Suppressor macrophage (primary cell): ENCODE data around the gene DIRAS2.

ENCODE experiments used
- DNase-seq, 4 experiments: peaks; one replicate each; pipeline ENCODE4 v3.0.0-alpha.2; 2020 to 2022

DIRAS2 gene

GRCh38 chr9:90611568-90611967, 31.1 kb downstream of the DIRAS2 start:
- no peak for DNase-seq

GRCh38 chr9:90611121-90611520, 31.5 kb downstream of the DIRAS2 start:
- DNase-seq: no peak

DNA sequence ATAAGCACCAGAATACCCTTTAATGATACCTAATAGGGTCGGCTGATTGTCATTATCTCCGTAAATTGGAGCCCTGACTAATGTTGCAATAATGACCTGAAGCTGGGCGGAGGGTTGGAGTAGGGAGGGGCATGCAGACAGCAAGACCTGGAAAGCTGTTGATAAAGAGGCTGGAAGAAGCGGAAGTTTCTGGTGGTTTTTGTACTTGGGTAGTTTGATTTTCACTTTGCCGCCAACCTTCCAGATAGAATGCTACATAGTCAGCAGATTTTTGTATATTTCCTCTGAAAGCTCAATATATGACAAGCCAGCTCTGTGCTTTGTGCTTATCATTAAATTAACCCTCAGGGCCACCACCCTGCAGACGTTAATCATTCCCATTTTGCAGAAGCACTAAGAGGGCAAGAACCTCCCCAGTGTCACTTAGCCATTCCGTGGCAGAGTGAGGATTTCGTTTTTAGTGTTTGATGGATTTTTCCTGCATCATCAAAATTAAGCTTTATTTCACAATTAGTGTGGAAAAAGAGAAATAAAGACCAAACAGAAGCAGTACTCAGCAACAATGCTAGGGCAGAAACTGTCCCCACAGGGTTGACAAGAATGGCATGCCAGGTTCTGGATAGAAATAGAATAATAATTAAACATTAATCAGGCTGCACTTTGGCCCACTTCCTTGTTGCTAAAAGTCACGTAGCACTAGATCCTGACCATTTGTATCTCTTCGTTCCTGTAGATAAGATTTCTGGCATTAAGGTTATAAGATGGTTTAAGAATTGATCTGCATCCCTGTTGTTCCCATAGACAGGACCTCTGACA, 34.7 kb downstream of the DIRAS2 start:
- DNase-seq: no peak

GRCh38 chr9:90600029-90600428, 42.6 kb downstream of the DIRAS2 start:
- DNase-seq: no peak

- DNase-seq: no peak
Measured at GRCh38 chr9:90598191-90598590, 44.4 kb downstream of the DIRAS2 start.

DNA sequence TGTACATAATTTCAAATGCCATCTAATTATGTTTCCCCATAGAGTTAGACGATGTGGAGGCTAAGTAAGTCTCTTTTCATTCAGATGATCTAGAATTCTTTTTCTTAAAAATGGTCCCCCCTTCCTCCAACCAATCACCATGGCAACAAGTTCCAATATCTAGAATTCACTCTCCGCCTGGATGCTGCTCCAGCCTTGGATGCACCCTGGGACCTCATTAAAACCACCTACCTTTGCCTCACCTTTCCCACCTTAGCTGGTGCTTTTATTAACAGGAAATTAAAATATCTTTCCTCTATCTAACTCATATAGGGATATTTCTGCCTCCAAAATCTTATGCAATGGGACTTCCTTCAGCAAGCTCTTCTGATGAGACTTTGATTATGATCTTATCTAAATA, 49.0 kb downstream of the DIRAS2 start:
- no peak for DNase-seq

DNA sequence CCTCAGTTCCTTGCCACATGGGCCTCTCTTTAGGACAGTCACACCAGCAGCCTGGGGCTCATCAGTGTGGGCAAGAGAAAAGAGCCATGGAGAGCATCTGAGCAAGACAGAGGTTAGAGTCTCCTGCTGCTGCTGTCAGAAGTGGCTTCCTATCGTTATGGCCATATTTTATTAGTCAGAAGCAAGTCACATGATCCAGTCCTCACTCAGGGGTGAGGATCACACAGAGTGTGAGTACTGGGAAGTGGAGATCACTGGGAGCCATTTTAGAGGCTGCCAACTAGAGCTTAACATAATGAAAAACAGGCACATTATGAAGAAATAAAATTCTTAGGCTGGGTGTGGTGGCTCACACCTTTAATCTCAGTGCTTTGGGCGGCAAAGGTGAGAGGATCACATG, 62.0 kb downstream of the DIRAS2 start:
- no peak for DNase-seq

DNA sequence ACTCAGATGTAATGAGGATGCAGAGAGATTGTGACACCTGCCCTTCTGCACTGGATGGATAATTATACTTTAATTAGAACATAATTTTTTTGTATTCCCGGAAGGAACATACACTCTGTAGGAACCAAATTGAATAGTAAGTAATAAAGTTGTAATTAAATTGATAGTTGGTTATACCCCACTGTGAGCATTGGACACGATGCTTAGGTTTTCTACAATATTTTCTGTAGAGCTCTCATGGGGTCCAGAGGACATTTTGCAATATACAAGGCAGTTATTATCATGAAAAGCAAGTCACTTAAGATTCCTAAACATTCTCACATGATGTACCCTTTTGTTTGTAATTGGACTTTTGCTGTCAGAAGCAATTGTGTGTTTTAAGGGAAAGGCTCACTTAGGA, 63.4 kb downstream of the DIRAS2 start:
- DNase-seq: no peak

- DNase-seq: no peak
Measured at GRCh38 chr9:90578126-90578815, 64.4 kb downstream of the DIRAS2 start.

DNA sequence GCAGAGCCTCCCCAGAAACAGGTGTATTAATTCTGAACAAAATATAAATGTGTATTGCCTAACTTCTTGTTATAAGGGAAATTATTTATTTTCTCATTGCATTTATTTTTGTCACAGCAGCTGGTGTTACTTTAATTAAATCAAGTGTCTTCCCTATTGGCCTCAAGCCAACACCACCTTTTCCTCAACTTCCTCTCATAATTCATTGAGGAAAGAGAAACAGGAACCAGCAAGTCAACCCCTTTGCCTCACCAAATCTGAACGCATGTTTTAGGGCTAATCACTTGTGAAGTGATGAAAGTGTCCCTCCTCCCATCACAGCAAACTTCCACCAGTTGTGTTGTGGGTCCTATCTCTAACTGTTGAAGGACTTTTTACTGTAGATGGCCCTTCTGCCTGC, 73.1 kb downstream of the DIRAS2 start:
- peak; percentile 31 to 75 (median 54) for DNase-seq

GRCh38 chr9:90568667-90569066, 74.0 kb downstream of the DIRAS2 start:
- no peak for DNase-seq

GRCh38 chr9:90562229-90562628, 80.4 kb downstream of the DIRAS2 start:
- no peak for DNase-seq
